PC-9 (cell line): ENCODE measurements around the gene CROCC2. TPM values are rescaled to one million over a fixed set of nuclear protein-coding genes. Genes with fewer than 3 reads are reported as not detected.

Experiments
- BruUV-seq: library from RNA; stranded (reverse); fragments of 400-500 nt; replicated peaks from 2 replicates; lab custom pipeline; 2021; lab: Mats Ljungman, UMichigan
- CTCF ChIA-PET: fragments of 300-600 bp; sonication (Branson Sonifier 250); formaldehyde crosslinking; loops from one replicate; lab custom pipeline; 2022; ENCODE audit warnings: antibody characterized with exemption; lab: Charles Lee
- POLR2A ChIA-PET: fragments of 300-600 bp; sonication (Branson Sonifier 250); formaldehyde crosslinking; loops from one replicate; lab custom pipeline; 2022; ENCODE audit warnings: antibody characterized with exemption; ENCODE audit not compliant: unreplicated experiment; lab: Charles Lee
- DNase-seq, 2 experiments: peaks; one replicate each; pipeline versions ENCODE4 v3.0.0 to v3.0.0-alpha.2; 2015 to 2022; ENCODE audit warnings: mixed read lengths in 1 of 2
- H2AFZ ChIP-seq: fragments of 200-600 bp; sonication (generic); 2 replicates; pipeline ENCODE4 v1.8.1; 2017; ENCODE audit warnings: antibody characterized with exemption
- H3F3A ChIP-seq: fragments of 200-600 bp; sonication (generic); 2 replicates; pipeline ENCODE4 v1.8.1; 2017; ENCODE audit warnings: antibody characterized with exemption, mild to moderate bottlenecking, low read depth; ENCODE audit not compliant: insufficient read depth
- H3K27ac ChIP-seq: fragments of 200-600 bp; sonication (generic); 2 replicates; pipeline ENCODE4 v1.6.1; 2016; ENCODE audit warnings: mixed run types
- H3K27me3 ChIP-seq: fragments of 200-600 bp; sonication (generic); 2 replicates; pipeline ENCODE4 v1.6.1; 2016; ENCODE audit warnings: low read depth, mixed run types; ENCODE audit not compliant: insufficient read depth
- H3K36me3 ChIP-seq: fragments of 200-600 bp; sonication (generic); 2 replicates; pipeline ENCODE4 v1.6.1; 2016; ENCODE audit warnings: low read depth, mixed run types
- H3K4me1 ChIP-seq: fragments of 200-600 bp; sonication (generic); replicated peaks from 2 replicates; pipeline ENCODE4 v1.6.1; 2016; ENCODE audit warnings: mixed run types; ENCODE audit not compliant: insufficient read depth
- H3K4me2 ChIP-seq: fragments of 200-600 bp; sonication (generic); 2 replicates; pipeline ENCODE4 v1.6.1; 2017; ENCODE audit warnings: mixed run types
- H3K4me3 ChIP-seq: fragments of 200-600 bp; sonication (generic); 2 replicates; pipeline ENCODE4 v1.6.1; 2016; ENCODE audit warnings: mixed run types
- H3K79me2 ChIP-seq: fragments of 200-600 bp; sonication (generic); 2 replicates; pipeline ENCODE4 v1.6.1; 2017; ENCODE audit warnings: low read depth, mixed run types
- H3K9me2 ChIP-seq: fragments of 200-600 bp; sonication (generic); 2 replicates; pipeline ENCODE4 v1.8.1; 2017; ENCODE audit warnings: mild to moderate bottlenecking; ENCODE audit not compliant: insufficient read depth
- H3K9me3 ChIP-seq: fragments of 200-600 bp; sonication (generic); 2 replicates; pipeline ENCODE4 v1.8.1; 2016; ENCODE audit warnings: low read depth; ENCODE audit not compliant: insufficient read depth
- H4K20me1 ChIP-seq: fragments of 200-600 bp; sonication (generic); 2 replicates; pipeline ENCODE4 v1.8.1; 2017; ENCODE audit not compliant: insufficient read depth
- EZH2 ChIP-seq: fragments of 200-600 bp; sonication (generic); IDR thresholded peaks from 2 replicates; pipeline ENCODE4 v1.8.0; 2017; ENCODE audit warnings: antibody characterized with exemption, low read depth
- intact Hi-C: fragments of 100-400 bp; cut with micrococcal nuclease; formaldehyde crosslinking; loops from one replicate; pipeline ENCODE4 v1.10.0; 2022; ENCODE audit not compliant: unreplicated experiment
- total RNA-seq: library from RNA; stranded (reverse); gene quantifications from 2 replicates; pipeline ENCODE4 v1.2.3, GENCODE V29; 2021
- TF ChIP-seq, protein P1 (sequence below): fragments of 200-600 bp; sonication (generic); conservative IDR thresholded peaks from 2 replicates; pipeline ENCODE4 v1.6.1; 2017; ENCODE audit warnings: mixed run types, antibody characterized with exemption, mild to moderate bottlenecking, moderate library complexity

Gene CROCC2
- total RNA-seq, 1 experiment from 2014 or later, result not detected

DNA sequence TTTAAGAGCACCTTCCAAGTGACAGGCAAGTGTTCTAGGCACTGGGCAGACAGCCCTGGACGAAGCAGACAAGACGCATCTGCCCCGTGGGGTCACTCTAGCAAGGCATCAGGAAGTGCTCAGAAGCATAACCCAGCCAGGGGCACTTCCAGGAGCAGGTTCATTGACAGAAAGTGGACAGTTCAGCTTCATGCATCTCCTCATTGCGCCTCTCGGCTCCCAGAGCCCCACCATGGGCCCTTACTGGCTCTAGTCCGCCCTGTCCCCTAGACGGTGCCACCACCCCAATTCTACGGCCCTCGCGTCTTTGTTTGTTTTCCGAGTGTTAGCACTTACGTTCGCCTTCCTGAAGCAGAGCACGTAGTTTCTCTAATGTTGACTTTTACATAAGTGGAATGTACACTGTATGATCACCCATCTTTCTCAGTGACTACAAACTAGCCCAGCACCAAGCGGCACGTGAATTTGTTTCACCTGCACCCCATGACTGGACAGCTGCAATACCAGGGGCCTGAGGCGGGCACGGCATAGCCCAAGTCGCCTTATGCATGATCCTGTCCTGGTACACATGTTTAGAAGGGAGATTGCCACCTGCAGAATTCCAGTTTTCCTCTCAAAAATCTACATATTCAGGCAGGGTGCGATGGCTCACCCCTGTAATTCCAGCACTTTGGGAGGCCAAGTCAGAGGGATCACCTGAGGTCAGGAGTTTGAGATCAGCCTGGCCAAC, 125.5 kb downstream of the CROCC2 start:
- H3K27ac ChIP-seq, result no peak overlapping the region
- H3K27me3 ChIP-seq, result 0 out of 2 replicates have a peak, but pooled peaks cover 4% of the 10 kb centered on the region
- H3K9me2 ChIP-seq, result no peaks in the 10 kb centered on the region
- no peak overlapping the region for H2AFZ ChIP-seq
- no TSS peak for BruUV-seq
- CTCF ChIA-PET, result no interaction called here
- H3K36me3 ChIP-seq, result no peaks in the 10 kb centered on the region
- no peak overlapping the region for H3K4me2 ChIP-seq
- no peak for DNase-seq
- peaks cover 3% of the 10 kb centered on the region for H3K4me1 ChIP-seq
- H4K20me1 ChIP-seq, result no peaks in the 10 kb centered on the region
- no peak for TF ChIP-seq EZH2
- TF ChIP-seq, protein P1, sequence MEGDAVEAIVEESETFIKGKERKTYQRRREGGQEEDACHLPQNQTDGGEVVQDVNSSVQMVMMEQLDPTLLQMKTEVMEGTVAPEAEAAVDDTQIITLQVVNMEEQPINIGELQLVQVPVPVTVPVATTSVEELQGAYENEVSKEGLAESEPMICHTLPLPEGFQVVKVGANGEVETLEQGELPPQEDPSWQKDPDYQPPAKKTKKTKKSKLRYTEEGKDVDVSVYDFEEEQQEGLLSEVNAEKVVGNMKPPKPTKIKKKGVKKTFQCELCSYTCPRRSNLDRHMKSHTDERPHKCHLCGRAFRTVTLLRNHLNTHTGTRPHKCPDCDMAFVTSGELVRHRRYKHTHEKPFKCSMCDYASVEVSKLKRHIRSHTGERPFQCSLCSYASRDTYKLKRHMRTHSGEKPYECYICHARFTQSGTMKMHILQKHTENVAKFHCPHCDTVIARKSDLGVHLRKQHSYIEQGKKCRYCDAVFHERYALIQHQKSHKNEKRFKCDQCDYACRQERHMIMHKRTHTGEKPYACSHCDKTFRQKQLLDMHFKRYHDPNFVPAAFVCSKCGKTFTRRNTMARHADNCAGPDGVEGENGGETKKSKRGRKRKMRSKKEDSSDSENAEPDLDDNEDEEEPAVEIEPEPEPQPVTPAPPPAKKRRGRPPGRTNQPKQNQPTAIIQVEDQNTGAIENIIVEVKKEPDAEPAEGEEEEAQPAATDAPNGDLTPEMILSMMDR, result no peak
- 0 out of 2 replicates have a peak, but pooled peaks cover 5% of the 10 kb centered on the region for H3F3A ChIP-seq
- intact Hi-C loops, result no loop called here
- H3K9me3 ChIP-seq, result 0 out of 2 replicates have a peak, but pooled peaks cover 6% of the 10 kb centered on the region
- POLR2A ChIA-PET, result no interaction called here
- H3K79me2 ChIP-seq, result no peaks in the 10 kb centered on the region
- no peak overlapping the region for H3K4me3 ChIP-seq

DNA sequence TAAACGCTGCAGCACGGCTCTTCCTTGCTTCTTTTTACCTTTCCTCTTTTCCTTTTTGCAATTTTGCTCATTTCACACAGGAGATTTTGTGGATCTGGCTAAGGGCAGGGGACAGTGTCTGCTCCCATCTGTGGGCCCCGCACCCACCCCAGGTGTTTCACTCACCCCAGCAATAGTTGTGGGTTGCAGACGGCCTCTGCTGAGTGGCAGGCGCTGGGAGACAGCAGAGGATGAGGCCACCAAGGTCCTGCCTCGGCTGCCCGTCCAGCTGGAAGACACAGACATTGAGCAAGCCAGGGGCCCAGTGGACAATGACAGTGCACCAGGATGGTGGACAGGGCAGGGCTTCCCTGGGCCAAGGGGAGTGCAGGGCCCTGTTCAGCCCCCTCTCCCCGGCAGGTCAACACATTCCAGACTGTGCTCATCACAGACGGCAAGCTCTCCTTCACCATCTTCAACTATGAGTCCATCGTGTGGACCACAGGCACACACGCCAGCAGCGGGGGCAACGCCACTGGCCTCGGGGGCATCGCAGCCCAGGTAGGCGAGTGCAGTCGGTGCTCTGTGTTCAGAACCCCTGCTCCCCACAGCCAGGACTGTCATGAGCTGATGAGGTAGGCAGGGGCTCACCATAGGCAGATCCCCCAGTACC, 127.3 kb downstream of the CROCC2 start:
- intact Hi-C loops, result no loop called here
- TF ChIP-seq, protein P1, result no peak
- TF ChIP-seq EZH2, result no peak
- Histone ChIP-seq H4K20me1 (no peaks in the 10 kb centered on the region), H3K4me2 (no peak overlapping the region), H3K79me2 (no peaks in the 10 kb centered on the region), H3K27me3 (peaks cover 17% of the 10 kb centered on the region), H3K9me3 (no peaks in the 10 kb centered on the region), H3F3A (0 out of 2 replicates have a peak, but pooled peaks cover 5% of the 10 kb centered on the region), H3K4me3 (no peak overlapping the region), H3K9me2 (no peaks in the 10 kb centered on the region), H3K4me1 (peaks cover 8% of the 10 kb centered on the region), H3K27ac (no peak overlapping the region), H3K36me3 (no peaks in the 10 kb centered on the region), H2AFZ (no peak overlapping the region)
- ChIA-PET POLR2A (no interaction called here), CTCF (no interaction called here)
- BruUV-seq, result no TSS peak
- DNase-seq, result no peak

DNA sequence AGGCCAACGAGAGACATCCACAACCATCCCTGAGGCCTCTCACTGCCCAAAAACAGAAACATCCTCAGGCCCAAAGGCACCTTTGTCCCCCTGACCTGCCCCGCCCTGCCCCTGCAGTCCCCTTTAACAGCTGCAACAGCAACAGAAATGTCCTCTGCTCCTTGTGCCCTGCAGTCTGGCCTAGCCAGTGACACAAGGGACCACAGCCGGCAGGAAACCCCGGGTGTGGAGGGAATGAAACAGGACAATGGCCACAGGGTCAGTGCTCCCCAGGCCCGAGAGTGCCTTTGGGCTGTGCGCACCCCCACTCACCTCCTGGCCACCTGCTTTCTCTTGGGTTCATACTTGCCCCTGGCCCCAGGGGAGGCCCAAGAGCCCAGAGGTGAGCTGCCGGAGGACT, 127.9 kb downstream of the CROCC2 start:
- no peak overlapping the region for H3K27ac ChIP-seq
- H3K9me3 ChIP-seq, result no peaks in the 10 kb centered on the region
- no peak overlapping the region for H2AFZ ChIP-seq
- TF ChIP-seq, protein P1, result no peak
- TF ChIP-seq EZH2, result no peak
- no TSS peak for BruUV-seq
- ChIA-PET POLR2A (no interaction called here), CTCF (no interaction called here)
- intact Hi-C loops, result no loop called here
- no peaks in the 10 kb centered on the region for H3K79me2 ChIP-seq
- no peak for DNase-seq
- no peaks in the 10 kb centered on the region for H3K36me3 ChIP-seq
- no peaks in the 10 kb centered on the region for H3K9me2 ChIP-seq
- peaks cover 21% of the 10 kb centered on the region for H3K27me3 ChIP-seq
- H3F3A ChIP-seq, result 0 out of 2 replicates have a peak, but pooled peaks cover 5% of the 10 kb centered on the region
- no peak overlapping the region for H3K4me3 ChIP-seq
- no peak overlapping the region for H3K4me2 ChIP-seq
- no peaks in the 10 kb centered on the region for H4K20me1 ChIP-seq
- H3K4me1 ChIP-seq, result peaks cover 8% of the 10 kb centered on the region
